Pancreas (tissue), 10 donors: ENCODE results near the gene SUPV3L1. TPM values are rescaled to one million over a fixed set of nuclear protein-coding genes. Genes with fewer than 3 reads are reported as not detected.

Source experiments
- ATAC-seq, 4 donors: fragments of 200-7000 bp; cut with Tn5 transposase; one replicate each; pipeline versions ENCODE4 v1.8.0 to v1.9.1; 2020; ENCODE audit warnings: mild to moderate bottlenecking in 4 of 4, moderate library complexity in 4 of 4
- DNase-seq, 6 donors: peaks; one replicate each; pipeline ENCODE4 v3.0.0-alpha.2; 2020
- FAIRE-seq: peaks from 2 replicates; lab custom pipeline; 2012; peaks lifted over from hg19 to GRCh38; lab: Jason Lieb, UNC
- H3K27ac ChIP-seq, 4 donors: fragments of 200-600 bp; sonication (generic); 1 replicate in 3 of 4; 2 replicates in 1 of 4; pipeline versions ENCODE4 v1.5.0 to v1.8.0; 2020
- H3K27me3 ChIP-seq, 4 donors: fragments of 200-600 bp; one replicate each; pipeline ENCODE4 v1.8.0; 2021
- H3K36me3 ChIP-seq, 3 donors: fragments of 200-600 bp; sonication (generic) in 1 of 3; one replicate each; pipeline versions ENCODE4 v1.5.0 to v1.8.0; 2020 to 2021
- H3K4me1 ChIP-seq, 3 donors: fragments of 200-600 bp; one replicate each; pipeline ENCODE4 v1.8.0; 2021
- H3K4me3 ChIP-seq, 4 donors: fragments of 200-600 bp; sonication (generic) in 2 of 4; one replicate each; pipeline versions ENCODE4 v1.5.0 to v1.8.0; 2020 to 2021
- H3K9me3 ChIP-seq, 4 donors: fragments of 200-600 bp; one replicate each; pipeline ENCODE4 v1.8.0; 2021
- WGBS, 2 donors: extraction: QIAGEN DNeasy Blood & Tissue Kit; methylation state at CpG; one replicate each; pipeline ENCODE4 v1.1.7; 2013; 5-methylcytosine and 5-hydroxymethylcytosine counted together
- intact Hi-C, 3 donors: fragments of 100-400 bp; cut with DNase I; formaldehyde crosslinking; loops; one replicate each; pipeline versions ENCODE4 v1.11.1 to v1.14.2; 2022
- polyA plus RNA-seq, 2 donors: library from polyadenylated mRNA; stranded (reverse); fragments of 200-250 nt; gene quantifications; one replicate each; pipeline ENCODE4 v1.2.3, GENCODE V29; 2013
- total RNA-seq, 6 donors: library from RNA; stranded (reverse); fragmentation: NEBNext Ultra II Directional in 4 of 6; extraction: Animal tissue kit (Norgen Biotek cat#: 25700) in 4 of 6; gene quantifications; one replicate each; pipeline versions ENCODE4 v1.2.1 to v1.2.4, GENCODE V29; 2021 to 2023
- TF ChIP-seq, protein P1 (sequence below), 4 donors: fragments of 200-600 bp; sonication (generic) in 3 of 4; IDR thresholded peaks; one replicate each; pipeline versions ENCODE4 v1.5.0 to v1.8.0; 2021; ENCODE audit warnings: antibody characterized with exemption in 4 of 4
- donor health status: healthy with polysubstance abuse.
- donor health status: DM: no; HTN: no; CAD: no; lungs with moderate emphysema.
- donor health status: DM: no; HTN: no; CAD: no.
- donor health status: control.
- donor health status: control.
- donor health status: Bipolar disorder and iron deficiency.
- donor health status: DM: yes; HTN: yes; CAD: no.
- donor health status: DM: no; HTN: no; CAD: no.
- donor health status: DM: no; HTN: no; CAD: no.
- donor health status: DM: yes; HTN: yes; CAD: no.

SUPV3L1 gene
- total and polyA plus RNA-seq, 8 donors = 8.6 to 78.1 (median 14.5) TPM

DNA sequence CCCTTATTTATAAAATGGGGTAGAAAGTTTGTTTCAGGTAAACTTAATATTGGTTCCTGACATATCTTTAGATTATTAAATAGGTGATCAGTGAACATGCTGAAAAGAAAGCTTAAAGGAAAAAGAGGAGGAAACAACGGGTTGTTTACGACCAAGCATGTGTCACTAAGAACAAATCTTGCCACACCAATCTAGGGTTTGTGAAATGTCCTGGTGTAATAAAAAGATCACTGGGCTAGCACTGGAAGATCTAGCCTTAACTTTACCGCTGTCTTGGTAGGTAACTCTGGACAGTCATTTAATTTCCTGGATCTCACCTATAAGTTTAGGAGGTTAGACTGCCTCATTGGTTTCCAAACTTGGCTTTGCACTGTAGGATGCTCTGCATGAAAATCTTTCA lies 37.1 kb upstream of the SUPV3L1 start:
- TF ChIP-seq, protein P1, sequence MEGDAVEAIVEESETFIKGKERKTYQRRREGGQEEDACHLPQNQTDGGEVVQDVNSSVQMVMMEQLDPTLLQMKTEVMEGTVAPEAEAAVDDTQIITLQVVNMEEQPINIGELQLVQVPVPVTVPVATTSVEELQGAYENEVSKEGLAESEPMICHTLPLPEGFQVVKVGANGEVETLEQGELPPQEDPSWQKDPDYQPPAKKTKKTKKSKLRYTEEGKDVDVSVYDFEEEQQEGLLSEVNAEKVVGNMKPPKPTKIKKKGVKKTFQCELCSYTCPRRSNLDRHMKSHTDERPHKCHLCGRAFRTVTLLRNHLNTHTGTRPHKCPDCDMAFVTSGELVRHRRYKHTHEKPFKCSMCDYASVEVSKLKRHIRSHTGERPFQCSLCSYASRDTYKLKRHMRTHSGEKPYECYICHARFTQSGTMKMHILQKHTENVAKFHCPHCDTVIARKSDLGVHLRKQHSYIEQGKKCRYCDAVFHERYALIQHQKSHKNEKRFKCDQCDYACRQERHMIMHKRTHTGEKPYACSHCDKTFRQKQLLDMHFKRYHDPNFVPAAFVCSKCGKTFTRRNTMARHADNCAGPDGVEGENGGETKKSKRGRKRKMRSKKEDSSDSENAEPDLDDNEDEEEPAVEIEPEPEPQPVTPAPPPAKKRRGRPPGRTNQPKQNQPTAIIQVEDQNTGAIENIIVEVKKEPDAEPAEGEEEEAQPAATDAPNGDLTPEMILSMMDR (IDR thresholded peaks at IDR 0.05) = no peak
- DNase-seq (no peak), FAIRE-seq (no peak), ATAC-seq (no peak)
- intact Hi-C loops = no loop called here
- peaks cover 0 to 3% (median 0%) of the 10 kb centered on the region in 3 donors for H3K4me1 ChIP-seq
- H3K4me3 ChIP-seq = no peak overlapping the region
- no peaks in the 10 kb centered on the region for H3K9me3 ChIP-seq
- H3K27me3 ChIP-seq = no peaks in the 10 kb centered on the region
- no peak overlapping the region for H3K27ac ChIP-seq
- 59 to 60% methylated on average over 3 of the region's 3 CpGs for WGBS, 2 donors
- H3K36me3 ChIP-seq = no peaks in the 10 kb centered on the region

DNA sequence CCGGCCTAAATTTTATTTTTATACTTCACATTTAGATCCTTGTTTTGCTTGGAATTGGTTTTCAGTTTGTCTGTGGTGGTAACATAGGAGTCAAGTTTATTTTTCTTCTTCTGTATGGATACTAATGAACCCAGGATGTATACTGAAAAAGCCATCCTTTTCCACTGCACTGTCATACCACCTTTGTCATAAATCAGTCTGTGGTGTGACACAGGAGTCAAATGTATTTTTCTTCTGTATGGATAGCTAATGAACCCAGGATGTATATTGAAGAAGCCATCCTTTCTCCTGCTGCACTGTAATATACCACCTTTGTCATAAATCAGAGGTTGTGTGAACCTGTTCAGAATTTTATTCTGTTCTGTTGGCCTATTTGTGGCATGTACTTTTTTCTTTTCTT lies 34.7 kb upstream of the SUPV3L1 start:
- Histone ChIP-seq H3K27me3 (no peaks in the 10 kb centered on the region), H3K9me3 (no peaks in the 10 kb centered on the region), H3K36me3 (no peaks in the 10 kb centered on the region), H3K4me1 (peaks cover 0 to 3% (median 0%) of the 10 kb centered on the region in 3 donors), H3K27ac (no peak overlapping the region), H3K4me3 (no peak overlapping the region)
- no peak for ATAC-seq
- intact Hi-C loops = no loop called here
- WGBS, 2 donors = 92 to 95% methylated on average over 1 of the region's 1 CpG
- DNase-seq = no peak
- no peak for FAIRE-seq
- TF ChIP-seq, protein P1 (IDR thresholded peaks at IDR 0.05) = no peak

DNA sequence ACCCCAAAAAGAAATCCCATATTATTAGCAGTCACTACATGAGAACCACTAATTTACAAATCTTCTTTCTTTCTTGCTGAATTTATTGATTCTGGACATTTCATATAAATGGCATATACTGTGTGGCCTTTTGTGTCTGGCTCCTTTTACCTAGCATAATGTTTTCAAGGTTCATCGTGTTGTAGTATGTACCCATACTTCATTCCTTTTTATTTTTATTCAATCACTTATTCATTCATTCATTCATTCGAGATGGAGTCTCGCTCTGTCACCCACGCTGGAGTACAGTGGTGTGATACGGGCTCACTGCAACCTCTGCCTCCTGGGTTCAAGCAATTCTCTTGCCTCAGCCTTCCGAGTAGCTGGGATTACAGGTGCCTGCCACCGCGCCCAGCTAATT lies 34.2 kb upstream of the SUPV3L1 start:
- TF ChIP-seq, protein P1 (IDR thresholded peaks at IDR 0.05) = no peak
- Histone ChIP-seq H3K27ac (no peak overlapping the region), H3K9me3 (no peaks in the 10 kb centered on the region), H3K27me3 (no peaks in the 10 kb centered on the region), H3K4me1 (peaks cover 0 to 3% (median 0%) of the 10 kb centered on the region in 3 donors), H3K4me3 (no peak overlapping the region), H3K36me3 (no peaks in the 10 kb centered on the region)
- no peak for DNase-seq
- FAIRE-seq = no peak
- 96 to 98% methylated on average over 8 of the region's 8 CpGs for WGBS, 2 donors
- intact Hi-C loops = no loop called here
- no peak for ATAC-seq

DNA sequence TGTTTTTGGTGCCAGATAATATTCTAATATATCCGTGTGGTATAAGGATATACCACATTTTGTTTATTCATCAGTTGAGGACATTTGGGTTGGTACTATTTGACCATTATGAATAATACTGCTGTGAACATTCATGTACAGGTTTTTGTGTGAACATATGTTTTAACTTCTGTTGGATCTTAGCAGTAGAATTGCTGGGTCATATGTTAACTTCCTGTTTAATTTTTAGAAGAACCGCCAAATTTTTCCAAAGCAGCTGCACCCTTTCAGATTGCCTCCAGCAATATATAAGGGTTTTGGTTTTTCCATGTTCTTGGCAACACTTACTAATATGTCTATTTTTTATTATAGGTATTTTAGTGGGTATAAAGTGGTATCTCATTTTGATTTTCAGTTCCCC lies 33.3 kb upstream of the SUPV3L1 start:
- no peak overlapping the region for H3K27ac ChIP-seq
- no peaks in the 10 kb centered on the region for H3K36me3 ChIP-seq
- TF ChIP-seq, protein P1 (IDR thresholded peaks at IDR 0.05) = no peak
- intact Hi-C loops = no loop called here
- FAIRE-seq (peak; percentile 17), DNase-seq (no peak), ATAC-seq (no peak)
- WGBS, 2 donors = 58% methylated on average over 2 of the region's 2 CpGs
- H3K9me3 ChIP-seq = no peaks in the 10 kb centered on the region
- peaks cover 0 to 3% (median 0%) of the 10 kb centered on the region in 3 donors for H3K4me1 ChIP-seq
- H3K27me3 ChIP-seq = no peaks in the 10 kb centered on the region
- H3K4me3 ChIP-seq = no peak overlapping the region

DNA sequence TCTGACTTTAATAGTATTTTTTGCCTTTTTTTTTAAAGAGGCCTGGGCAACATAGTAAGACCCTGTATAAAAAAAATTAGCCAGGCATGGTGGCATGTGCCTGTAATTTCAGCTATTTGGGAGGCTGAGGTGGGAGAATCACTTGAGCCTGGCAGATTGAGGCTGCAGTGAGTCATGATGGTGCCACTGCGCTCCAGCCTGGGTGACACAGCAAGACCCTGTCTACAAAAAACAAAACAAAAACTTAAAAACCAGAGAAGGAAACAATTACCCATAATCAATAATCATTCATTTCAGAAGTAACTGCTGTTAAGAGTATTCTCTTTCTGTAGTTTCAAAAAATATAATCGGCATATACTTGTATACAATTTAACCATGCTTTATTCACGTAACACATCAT lies 28.1 kb upstream of the SUPV3L1 start:
- TF ChIP-seq, protein P1 (IDR thresholded peaks at IDR 0.05) = no peak
- Histone ChIP-seq H3K9me3 (no peaks in the 10 kb centered on the region), H3K27me3 (no peaks in the 10 kb centered on the region), H3K4me1 (peaks cover 0 to 3% (median 0%) of the 10 kb centered on the region in 3 donors), H3K27ac (no peak overlapping the region), H3K36me3 (no peaks in the 10 kb centered on the region), H3K4me3 (no peak overlapping the region)
- DNase-seq = no peak
- no peak for ATAC-seq
- 92 to 96% methylated on average over 3 of the region's 3 CpGs for WGBS, 2 donors
- intact Hi-C loops = no loop called here
- FAIRE-seq = no peak
